ENCODE data around the gene OPN4. TPM values are rescaled to one million over a fixed set of nuclear protein-coding genes. Genes with fewer than 3 reads are reported as not detected.

Gene OPN4
- polyA plus RNA-seq, 2 of the 4 experiments (the other 2 are of a cell fraction), result not detected

DNA sequence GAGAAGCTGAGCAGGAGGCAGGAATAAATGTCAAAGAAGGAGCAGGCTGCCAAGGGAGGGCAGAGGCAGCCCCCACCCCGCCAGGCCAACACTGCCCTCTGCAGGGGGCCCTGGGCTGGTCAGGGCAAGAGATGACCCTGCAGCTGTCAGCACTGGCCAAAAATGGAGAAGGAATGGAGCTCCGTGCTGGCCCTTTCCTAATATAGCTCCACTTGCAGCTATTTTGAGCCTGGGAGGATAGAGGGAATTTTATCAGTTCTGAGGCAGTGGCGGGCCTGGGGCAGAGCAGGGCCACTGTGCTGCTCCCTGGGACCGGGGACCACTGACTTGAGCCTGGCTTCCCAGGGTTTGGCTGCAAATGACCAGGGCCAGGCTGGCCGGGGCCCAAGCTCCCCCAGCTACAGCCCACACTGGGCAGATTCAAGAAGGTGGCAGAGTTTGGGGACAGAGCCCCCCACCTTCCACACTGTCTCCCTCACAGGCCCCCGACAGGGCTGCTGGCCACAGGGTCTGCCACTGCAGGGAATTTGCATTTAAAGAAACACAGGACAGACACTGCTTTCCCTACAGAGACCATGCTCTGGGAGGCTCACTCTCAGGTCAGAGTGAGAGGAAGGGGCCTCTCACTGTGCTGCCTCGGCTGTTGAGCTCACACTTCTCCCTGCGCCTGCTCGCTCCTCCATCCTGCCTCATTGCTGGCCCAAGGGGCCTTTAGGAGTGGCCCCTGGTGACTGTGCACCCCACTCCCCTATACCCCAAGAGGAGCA, 30.2 kb downstream of the OPN4 start (continued):
- TF ChIP-seq HEYL (CRISPR knock-in tag; IDR thresholded peaks at IDR 0.05) (no peak), HES2 (IDR thresholded peaks at IDR 0.05) (no peak), NPAS2 (CRISPR knock-in tag; IDR thresholded peaks at IDR 0.05; ENCODE audit: borderline replicate concordance) (no peak), HOXA7 (CRISPR knock-in tag; IDR thresholded peaks at IDR 0.05) (no peak)
- TF ChIP-seq, protein P1, sequence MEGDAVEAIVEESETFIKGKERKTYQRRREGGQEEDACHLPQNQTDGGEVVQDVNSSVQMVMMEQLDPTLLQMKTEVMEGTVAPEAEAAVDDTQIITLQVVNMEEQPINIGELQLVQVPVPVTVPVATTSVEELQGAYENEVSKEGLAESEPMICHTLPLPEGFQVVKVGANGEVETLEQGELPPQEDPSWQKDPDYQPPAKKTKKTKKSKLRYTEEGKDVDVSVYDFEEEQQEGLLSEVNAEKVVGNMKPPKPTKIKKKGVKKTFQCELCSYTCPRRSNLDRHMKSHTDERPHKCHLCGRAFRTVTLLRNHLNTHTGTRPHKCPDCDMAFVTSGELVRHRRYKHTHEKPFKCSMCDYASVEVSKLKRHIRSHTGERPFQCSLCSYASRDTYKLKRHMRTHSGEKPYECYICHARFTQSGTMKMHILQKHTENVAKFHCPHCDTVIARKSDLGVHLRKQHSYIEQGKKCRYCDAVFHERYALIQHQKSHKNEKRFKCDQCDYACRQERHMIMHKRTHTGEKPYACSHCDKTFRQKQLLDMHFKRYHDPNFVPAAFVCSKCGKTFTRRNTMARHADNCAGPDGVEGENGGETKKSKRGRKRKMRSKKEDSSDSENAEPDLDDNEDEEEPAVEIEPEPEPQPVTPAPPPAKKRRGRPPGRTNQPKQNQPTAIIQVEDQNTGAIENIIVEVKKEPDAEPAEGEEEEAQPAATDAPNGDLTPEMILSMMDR (IDR thresholded peaks at IDR 0.05), result peak; percentile 34; the same call in 2 of the 3 replicates

DNA sequence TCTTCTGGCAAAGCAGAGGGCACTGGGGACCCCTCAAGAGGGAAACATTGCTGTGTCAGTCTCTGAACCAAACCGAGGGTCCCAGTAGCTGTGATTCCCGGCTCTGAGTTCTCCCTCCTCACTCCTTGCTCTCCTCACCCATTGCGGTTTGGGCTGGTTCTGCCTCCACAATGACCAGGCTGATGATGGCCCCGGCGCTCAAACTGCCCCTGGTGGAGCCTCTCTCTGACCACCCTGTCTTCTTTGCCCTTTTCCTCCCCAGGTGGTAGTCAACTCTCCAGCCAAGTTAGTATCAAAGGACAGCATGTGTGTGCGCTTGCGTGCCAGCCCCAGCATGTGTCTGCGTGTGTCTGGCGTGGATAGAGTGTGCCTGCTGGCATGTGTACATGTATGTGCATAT, 31.1 kb downstream of the OPN4 start:
- no peaks in the 10 kb centered on the region for H3K4me1 ChIP-seq
- no peak overlapping the region for H3K4me2 ChIP-seq
- FAIRE-seq (no peak), ATAC-seq (no peak), DNase-seq (ENCODE audit: low read depth in 1 of 2, low spot score in 1 of 2) (no peak)
- TF ChIP-seq RARB (CRISPR knock-in tag; IDR thresholded peaks at IDR 0.05) (no peak), ZNF302 (CRISPR knock-in tag; IDR thresholded peaks at IDR 0.05) (no peak)
- H3K9me3 ChIP-seq, result no peaks in the 10 kb centered on the region
- 71% methylated on average over 8 of the region's 9 CpGs for WGBS (ENCODE audit: missing lambda C conversion rate)
- POLR2A ChIA-PET, result no interaction called here
- H3K4me3 ChIP-seq, result no peak overlapping the region
- H3K27ac ChIP-seq, result no peak overlapping the region
- CTCF ChIA-PET, result interaction anchor here (0.7 to 2.4 kb wide), 10 partner anchors 8 to 287 kb away, joined by 3 to 12 read pairs (median 4); partner anchors contain the start of gene ADIRF

DNA sequence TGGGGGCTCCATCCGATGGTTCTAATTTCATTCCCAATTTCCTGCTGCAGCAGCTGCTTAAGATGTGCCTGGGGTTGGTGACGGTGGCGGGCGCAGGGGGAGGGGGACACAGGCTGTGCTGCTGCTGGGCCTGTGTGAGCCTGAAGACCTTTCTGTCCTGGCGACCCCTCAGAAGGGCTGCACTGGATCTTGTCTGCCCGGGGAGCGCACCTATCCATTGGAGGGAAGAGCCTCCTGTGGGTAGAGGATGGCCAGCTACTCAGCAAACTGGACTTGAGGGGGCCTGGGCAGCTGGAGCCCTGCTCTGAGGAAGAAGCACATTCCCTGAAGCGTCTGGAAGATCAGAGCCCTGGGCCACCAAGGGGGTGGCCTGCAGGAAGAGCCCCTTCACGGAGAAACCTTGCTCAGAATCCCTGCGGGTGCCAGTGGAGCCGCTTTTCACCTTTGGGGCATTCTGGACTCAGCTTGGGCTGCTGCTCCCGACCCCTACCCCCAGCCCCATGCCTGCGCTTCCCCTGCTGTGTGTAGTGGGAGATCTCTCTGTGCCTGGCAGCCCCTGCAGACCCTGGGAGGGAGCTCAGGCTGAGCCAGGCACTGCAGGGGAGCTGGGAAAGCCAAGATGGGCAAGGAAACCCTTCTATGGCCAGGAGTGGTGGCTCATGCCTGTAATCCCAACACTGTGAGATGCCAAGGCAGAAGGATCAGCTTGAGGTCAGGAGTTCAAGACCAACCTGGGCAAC, 31.7 kb downstream of the OPN4 start:
- ATAC-seq, result no peak
- Histone ChIP-seq H3K4me1 (no peaks in the 10 kb centered on the region), H3K4me3 (no peak overlapping the region), H3K27ac (no peak overlapping the region), H3K4me2 (no peak overlapping the region), H3K9me3 (no peaks in the 10 kb centered on the region)
- ChIA-PET CTCF (interaction anchor here (1.0 to 2.4 kb wide), 6 partner anchors 8 to 286 kb away, joined by 3 to 12 read pairs (median 5); partner anchors contain the start of gene ADIRF), POLR2A (no interaction called here)
- 71% methylated on average over 13 of the region's 13 CpGs for WGBS (ENCODE audit: missing lambda C conversion rate)
- no peak for FAIRE-seq
- DNase-seq (ENCODE audit: low read depth in 1 of 2, low spot score in 1 of 2), result no peak
- no peak for TF ChIP-seq SMC3 (IDR thresholded peaks at IDR 0.05)

DNA sequence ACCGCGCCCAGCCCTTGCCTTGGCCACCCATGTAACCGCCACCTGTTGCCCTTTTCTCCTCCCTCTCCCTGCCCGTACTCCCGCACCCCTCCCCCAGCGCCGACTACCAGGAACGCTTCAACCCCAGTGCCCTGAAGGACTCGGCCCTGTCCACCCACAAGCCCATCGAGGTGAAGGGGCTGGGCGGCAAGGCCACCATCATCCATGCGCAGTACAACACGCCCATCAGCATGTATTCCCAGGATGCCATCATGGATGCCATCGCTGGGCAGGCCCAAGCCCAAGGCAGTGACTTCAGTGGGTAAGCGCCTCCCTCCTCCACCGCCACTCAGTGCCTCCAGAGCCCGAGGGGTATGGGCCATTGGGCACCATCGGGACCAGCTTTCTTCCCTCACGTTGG, 32.6 kb downstream of the OPN4 start:
- H3K27ac ChIP-seq, result no peak overlapping the region
- ATAC-seq (no peak), FAIRE-seq (no peak), DNase-seq (ENCODE audit: low read depth in 1 of 2, low spot score in 1 of 2) (no peak)
- H3K9me3 ChIP-seq, result no peaks in the 10 kb centered on the region
- WGBS (ENCODE audit: missing lambda C conversion rate), result 81% methylated on average over 18 of the region's 19 CpGs
- POLR2A ChIA-PET, result no interaction called here
- H3K4me2 ChIP-seq, result no peak overlapping the region
- no peaks in the 10 kb centered on the region for H3K4me1 ChIP-seq
- no peak overlapping the region for H3K4me3 ChIP-seq
- CTCF ChIA-PET, result interaction anchor here (0.6 to 3.4 kb wide), 10 partner anchors 9 to 215 kb away, joined by 3 to 21 read pairs (median 4); partner anchors contain the start of gene LDB3
- no peak for TF ChIP-seq MYC (IDR thresholded peaks at IDR 0.05; ENCODE audit: borderline replicate concordance, low read length)
- no peak for TF ChIP-seq FOSL2 (IDR thresholded peaks at IDR 0.05)
- no peak for TF ChIP-seq FOSL2 (CRISPR knock-in tag; IDR thresholded peaks at IDR 0.05)
- TF ChIP-seq CHD4 (IDR thresholded peaks at IDR 0.05; ENCODE audit: borderline replicate concordance), result no peak
- TF ChIP-seq RFX5 (IDR thresholded peaks at IDR 0.05), result no peak
- no peak for TF ChIP-seq RNF2 (IDR thresholded peaks at IDR 0.05; ENCODE audit: borderline replicate concordance, low read depth)
- no peak for TF ChIP-seq EHMT2 (IDR thresholded peaks at IDR 0.05; ENCODE audit: low read depth)
- TF ChIP-seq HES2 (IDR thresholded peaks at IDR 0.05), result no peak
- no peak for TF ChIP-seq POLR2AphosphoS2 (conservative IDR thresholded peaks at IDR 0.05; ENCODE audit: low read length)
- no peak for TF ChIP-seq CBX2 (IDR thresholded peaks at IDR 0.05; ENCODE audit: borderline replicate concordance, low read depth)
- TF ChIP-seq, protein P2, sequence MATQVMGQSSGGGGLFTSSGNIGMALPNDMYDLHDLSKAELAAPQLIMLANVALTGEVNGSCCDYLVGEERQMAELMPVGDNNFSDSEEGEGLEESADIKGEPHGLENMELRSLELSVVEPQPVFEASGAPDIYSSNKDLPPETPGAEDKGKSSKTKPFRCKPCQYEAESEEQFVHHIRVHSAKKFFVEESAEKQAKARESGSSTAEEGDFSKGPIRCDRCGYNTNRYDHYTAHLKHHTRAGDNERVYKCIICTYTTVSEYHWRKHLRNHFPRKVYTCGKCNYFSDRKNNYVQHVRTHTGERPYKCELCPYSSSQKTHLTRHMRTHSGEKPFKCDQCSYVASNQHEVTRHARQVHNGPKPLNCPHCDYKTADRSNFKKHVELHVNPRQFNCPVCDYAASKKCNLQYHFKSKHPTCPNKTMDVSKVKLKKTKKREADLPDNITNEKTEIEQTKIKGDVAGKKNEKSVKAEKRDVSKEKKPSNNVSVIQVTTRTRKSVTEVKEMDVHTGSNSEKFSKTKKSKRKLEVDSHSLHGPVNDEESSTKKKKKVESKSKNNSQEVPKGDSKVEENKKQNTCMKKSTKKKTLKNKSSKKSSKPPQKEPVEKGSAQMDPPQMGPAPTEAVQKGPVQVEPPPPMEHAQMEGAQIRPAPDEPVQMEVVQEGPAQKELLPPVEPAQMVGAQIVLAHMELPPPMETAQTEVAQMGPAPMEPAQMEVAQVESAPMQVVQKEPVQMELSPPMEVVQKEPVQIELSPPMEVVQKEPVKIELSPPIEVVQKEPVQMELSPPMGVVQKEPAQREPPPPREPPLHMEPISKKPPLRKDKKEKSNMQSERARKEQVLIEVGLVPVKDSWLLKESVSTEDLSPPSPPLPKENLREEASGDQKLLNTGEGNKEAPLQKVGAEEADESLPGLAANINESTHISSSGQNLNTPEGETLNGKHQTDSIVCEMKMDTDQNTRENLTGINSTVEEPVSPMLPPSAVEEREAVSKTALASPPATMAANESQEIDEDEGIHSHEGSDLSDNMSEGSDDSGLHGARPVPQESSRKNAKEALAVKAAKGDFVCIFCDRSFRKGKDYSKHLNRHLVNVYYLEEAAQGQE (IDR thresholded peaks at IDR 0.05), result no peak
- TF ChIP-seq PHF8 (IDR thresholded peaks at IDR 0.05; ENCODE audit: borderline replicate concordance, low read depth), result no peak
- TF ChIP-seq SREBF2 (IDR thresholded peaks at IDR 0.05), result no peak
- no peak for TF ChIP-seq RAD21 (conservative IDR thresholded peaks at IDR 0.05 in 1 of 2, IDR thresholded peaks at IDR 0.05 in 1 of 2)
- no peak for TF ChIP-seq HEYL (CRISPR knock-in tag; IDR thresholded peaks at IDR 0.05)
- TF ChIP-seq MAFK (IDR thresholded peaks at IDR 0.05; ENCODE audit: partially characterized antibody), result no peak
- no peak for TF ChIP-seq RCOR1 (IDR thresholded peaks at IDR 0.05; ENCODE audit: low read depth, low read length)
- no peak for TF ChIP-seq CEBPB (IDR thresholded peaks at IDR 0.05)
- TF ChIP-seq RARB (CRISPR knock-in tag; IDR thresholded peaks at IDR 0.05), result no peak

All from A549 (cell line).